H54 (cell line): ENCODE measurements around the gene OR52D1.

Source experiments
- DNase-seq: peaks from one replicate; pipeline ENCODE4 v3.0.0; 2011; ENCODE audit warnings: low spot score, mixed read lengths; ENCODE audit not compliant: insufficient read length
- FAIRE-seq: peaks from 3 replicates; lab custom pipeline; 2011; peaks lifted over from hg19 to GRCh38; lab: Jason Lieb, UNC
- POLR2A ChIP-seq: IDR thresholded peaks from 2 replicates; pipeline ENCODE4 v1.6.1; 2011; ENCODE audit warnings: low read depth, mild to moderate bottlenecking, low read length

OR52D1 gene

DNA sequence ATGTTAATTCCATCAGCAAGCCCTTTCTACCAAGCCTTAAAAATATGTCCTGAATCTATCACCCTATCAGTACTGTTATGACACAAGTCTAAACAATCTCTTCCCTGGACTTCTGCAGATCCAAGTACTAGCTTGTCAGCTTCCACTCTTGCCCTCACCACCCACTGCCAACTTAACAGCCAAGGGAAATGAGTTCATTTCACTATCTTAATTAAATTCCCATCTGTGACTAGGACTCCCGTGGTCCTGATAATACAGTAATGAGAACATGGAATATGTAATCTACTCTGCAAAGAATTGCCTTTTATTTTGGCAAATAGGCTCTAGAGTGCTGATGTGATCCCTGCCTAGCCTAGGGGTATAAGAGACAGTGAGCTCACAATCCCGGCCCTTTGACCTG lies 11.2 kb downstream of the OR52D1 start:
- TF ChIP-seq POLR2A = no peak
- DNase-seq (no peak), FAIRE-seq (peak; percentile 73)

DNA sequence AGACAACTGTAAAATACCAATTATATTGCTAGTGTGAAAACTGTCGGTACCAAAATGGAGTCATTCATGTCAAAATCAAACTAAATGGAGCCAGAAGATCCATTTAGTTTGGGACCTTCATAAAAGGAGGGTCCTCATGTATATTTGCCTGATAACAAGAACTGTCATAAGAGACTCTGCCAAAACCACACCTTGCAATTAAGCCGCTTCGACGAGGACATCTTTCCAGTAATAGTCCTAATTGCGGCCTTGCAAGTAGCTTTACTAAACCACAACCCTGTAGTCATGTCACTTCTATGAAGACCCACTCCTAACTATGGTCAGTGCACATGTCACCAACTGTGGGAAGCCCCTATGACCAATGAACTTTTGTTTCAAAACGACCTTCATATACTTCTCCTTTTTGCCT lies 11.9 kb downstream of the OR52D1 start:
- TF ChIP-seq POLR2A = no peak
- FAIRE-seq (peak; percentile 73), DNase-seq (no peak)

DNA sequence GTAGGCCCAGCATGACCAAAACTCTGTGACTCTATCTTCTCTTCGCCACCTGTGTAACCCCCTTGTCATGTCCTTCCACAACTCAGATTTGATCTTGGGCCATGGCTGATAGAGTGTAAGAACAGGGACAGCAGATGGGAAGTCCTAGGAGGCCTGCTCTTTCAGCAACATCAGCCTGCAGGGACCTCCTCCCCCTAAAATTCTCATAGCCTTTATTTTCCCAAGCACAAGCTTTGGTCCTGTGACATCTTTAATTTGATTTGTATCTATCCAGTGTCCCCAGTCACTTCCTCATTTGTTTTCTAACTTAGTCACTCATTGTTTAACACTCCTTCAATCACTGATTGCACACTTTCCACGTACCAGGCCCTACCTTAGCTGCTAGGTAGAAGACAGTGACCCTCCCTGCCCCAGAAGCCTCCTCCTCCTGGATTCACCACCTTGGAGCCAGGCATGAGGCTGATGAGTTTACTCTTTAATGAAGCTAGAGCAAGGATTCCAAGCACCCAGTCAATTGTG lies 16.0 kb downstream of the OR52D1 start:
- no peak for TF ChIP-seq POLR2A
- peak; percentile 76 for FAIRE-seq
- no peak for DNase-seq

DNA sequence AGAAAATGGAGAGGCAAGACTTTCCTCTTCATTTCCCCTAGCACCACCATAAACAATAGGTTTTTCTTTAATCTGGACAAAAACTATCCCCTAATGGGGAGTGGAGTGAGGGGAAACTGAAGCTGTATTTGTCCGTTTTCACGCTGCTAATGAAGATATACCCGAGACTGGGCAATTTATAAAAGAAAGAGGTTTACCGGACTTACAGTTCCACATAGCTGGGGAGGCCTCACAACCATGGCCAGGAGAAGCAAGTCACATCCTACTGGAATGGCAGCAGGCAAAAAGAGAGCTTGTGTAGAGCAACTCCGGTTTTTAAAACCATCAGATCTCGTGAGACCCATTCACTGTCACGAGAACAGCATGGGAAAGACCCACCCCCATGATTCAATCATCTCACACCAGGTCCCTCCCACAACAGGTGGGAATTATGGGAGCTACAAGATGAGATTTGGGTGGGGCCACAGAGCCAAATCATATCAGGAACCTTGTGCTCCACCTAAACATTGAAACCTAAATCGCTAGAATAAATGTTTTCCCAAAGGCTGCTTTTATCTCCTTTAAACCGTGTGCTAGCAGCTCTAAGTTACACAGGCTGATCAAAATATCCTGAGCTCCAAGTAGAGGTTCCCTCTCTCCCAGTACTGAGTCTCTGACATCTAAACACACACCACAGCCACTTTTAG lies 17.0 kb downstream of the OR52D1 start:
- FAIRE-seq (peak; percentile 100), DNase-seq (no peak)
- TF ChIP-seq POLR2A = no peak

DNA sequence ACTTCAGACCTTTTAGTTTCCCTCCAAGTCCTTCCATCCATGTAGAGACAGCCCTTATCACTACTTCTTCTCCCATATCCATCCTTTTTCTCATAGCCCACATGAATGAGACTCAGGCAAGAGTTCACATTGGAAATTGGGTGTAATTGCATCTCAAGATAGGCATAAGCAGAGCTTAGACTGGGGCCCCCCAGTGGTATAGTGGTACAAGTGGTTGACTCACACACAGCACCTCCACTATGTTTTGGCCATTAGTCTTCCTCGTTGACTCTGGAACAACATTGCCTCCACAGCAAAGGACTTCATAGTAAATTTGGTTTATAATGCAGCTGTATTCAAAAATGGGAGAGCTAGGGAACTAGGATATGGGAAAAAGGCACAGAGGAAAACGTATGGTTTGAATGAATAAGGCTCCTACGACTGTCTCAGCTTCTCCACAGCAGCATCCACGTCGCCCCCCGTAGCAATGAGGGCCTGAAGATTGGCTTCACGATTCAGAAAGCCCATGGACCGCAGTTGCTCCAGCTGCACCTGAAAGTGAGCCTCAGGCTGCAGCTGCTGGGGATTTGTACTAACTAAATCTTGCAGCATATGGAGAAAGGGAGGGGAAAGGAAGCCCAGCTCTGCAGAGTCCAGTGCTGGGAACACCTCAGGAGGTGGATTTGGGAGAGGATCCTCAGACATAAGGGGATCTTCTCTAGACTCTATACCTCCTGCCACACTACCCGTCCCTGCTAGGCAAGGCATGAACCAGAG lies 18.9 kb downstream of the OR52D1 start:
- no peak for FAIRE-seq

DNA sequence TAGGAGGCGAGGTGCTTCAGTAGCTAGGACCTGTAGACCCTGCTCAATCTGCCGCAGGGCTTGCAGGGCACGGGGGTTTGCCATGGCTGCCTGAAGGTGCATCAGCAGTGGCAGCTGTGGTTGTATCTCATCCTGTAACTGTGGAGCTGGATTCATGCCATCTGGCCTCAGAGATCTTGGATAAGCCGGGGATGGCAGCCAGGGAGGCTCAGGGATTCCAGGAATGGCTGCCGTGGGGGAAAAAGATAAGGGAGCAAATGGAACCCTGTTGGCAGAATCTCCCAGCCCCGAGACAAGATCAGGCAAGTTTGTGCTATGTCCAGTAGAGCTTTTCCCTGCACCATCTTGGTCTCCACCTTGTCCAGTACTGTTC lies 19.4 kb downstream of the OR52D1 start:
- DNase-seq = no peak
- FAIRE-seq = no peak
- TF ChIP-seq POLR2A = no peak

More for the DNA sequence above, 18.9 kb downstream of the OR52D1 start:
- no peak for TF ChIP-seq POLR2A
- no peak for DNase-seq

DNA sequence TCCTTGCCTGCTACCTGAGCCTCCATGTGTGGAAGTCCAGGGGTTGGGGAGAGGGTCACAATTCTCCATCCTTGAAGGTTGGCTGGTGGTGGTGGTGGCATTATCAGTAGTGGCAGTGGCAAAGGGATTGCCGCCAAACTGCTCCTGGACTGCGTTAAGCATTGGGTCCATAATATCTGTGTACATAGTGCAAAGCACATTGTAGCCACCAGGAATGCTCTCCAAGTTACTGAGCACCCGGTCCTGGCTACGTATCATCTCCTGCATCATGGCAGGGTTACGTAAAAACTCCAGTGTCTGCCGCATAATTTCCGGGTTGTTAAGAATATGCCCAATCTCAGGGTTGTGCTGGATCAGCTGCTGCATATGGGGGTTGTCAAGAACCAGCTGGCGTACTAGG lies 20.1 kb downstream of the OR52D1 start:
- FAIRE-seq (no peak), DNase-seq (no peak)
- TF ChIP-seq POLR2A = no peak

DNA sequence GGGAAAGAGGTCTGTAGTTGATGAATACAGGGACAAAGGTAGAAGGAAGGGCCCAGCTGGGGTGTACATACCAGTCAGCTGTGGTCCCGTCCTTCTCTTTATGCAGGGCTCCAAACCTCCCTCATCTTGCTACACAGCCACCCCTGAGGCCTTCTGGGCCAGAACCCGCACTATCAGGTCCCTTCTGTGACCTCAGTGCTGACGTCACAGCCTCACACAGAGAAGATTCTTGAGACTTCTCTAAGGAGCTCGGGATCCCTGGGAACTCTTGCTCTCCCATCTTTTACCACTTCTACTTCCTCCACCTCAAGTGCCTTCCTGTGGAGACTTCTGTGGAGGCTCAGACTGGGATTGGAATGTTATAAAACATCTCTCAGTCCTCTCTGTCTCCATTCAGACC lies 21.3 kb downstream of the OR52D1 start, which contains the start of gene UBQLN3:
TSS of gene UBQLN3 (minus strand) at position 155 of the 400 bp plus-strand sequence. CDS start 399 bp downstream, outside the sequence.
- no peak for TF ChIP-seq POLR2A
- FAIRE-seq = no peak
- DNase-seq = no peak

DNA sequence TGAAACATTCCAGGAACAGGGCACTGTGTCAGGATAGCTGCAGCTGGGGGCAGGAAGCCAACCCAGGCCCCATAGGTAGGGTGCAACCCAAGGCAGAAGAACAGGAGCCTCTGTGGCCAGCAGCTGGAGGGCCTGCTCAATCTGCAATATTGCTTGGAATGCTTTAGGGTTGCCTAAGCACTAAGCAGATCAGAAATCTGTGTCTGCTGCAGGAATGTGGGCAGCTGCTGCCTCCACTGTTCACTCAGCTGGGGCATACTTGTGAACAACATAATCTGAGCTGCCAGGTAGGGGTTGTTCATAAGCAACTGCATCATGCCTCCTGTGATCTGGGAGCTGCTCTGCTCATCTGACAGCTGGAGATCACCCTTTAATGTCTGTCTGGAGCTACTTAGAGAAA lies 26.4 kb downstream of the OR52D1 start:
- DNase-seq = no peak
- FAIRE-seq = no peak
- no peak for TF ChIP-seq POLR2A

DNA sequence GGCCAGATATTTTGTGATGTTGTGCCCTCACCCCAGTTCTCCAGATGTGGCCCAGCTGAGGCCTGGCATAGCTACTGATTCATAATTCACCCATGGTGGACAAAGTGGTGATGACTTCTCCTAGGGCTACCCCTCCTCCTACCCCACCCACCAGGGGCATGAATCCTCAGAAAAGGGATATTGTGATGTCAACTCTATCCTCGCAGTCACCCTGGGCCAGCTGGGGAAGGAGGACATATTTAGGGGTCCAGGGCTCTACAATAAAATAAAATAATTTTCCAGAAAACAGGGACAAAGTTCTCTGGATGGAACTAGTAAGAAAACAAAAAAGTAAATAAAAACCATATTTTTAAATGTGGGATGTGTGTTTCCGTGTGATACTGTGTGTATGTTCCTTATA lies 28.1 kb downstream of the OR52D1 start, which contains the start of gene UBQLNL:
TSS of gene UBQLNL (minus strand) at position 101 of the 400 bp plus-strand sequence. CDS start 258 bp downstream, outside the sequence.
- FAIRE-seq (no peak), DNase-seq (no peak)
- no peak for TF ChIP-seq POLR2A

DNA sequence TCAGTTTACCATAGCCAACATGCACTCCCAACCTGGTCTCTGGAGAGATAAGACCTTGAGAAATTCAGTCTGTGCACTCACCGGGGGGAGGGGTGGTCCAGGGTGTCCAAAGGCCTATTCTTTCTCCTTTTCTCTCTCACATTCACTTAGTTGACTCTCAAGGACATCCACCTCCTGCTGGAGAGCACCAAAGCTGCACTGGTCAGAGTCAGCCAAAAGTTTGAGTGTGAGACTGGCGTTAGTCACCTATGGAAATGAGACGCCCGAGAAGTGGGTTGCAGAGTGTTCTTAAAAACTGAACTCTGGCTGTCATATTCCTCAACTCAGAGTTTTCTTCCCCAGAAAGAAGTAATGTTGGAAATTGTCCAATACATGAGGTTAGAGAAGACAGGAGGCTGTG lies 33.1 kb downstream of the OR52D1 start:
- TF ChIP-seq POLR2A = no peak
- no peak for FAIRE-seq
- DNase-seq = peak; percentile 14

DNA sequence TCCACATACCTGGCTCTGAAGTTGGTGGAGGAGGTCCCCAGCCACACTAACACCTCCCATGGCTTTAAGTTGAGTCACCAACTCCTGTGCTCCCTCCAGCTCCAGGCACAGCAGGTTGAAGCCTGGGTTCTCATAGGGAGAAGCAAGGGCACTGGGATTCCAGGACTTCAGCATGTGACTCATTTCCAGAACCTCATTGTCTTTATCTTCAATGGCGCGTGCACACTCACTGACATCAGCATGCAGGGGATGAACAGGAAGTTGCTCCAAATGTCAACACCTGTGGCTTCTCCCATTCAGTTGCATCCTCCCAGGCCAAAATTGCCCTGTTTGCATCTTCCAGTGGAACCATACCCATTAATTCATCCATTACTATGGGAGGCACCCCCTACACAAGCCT lies 33.8 kb downstream of the OR52D1 start:
- FAIRE-seq (no peak), DNase-seq (peak; percentile 13)
- TF ChIP-seq POLR2A = no peak

DNA sequence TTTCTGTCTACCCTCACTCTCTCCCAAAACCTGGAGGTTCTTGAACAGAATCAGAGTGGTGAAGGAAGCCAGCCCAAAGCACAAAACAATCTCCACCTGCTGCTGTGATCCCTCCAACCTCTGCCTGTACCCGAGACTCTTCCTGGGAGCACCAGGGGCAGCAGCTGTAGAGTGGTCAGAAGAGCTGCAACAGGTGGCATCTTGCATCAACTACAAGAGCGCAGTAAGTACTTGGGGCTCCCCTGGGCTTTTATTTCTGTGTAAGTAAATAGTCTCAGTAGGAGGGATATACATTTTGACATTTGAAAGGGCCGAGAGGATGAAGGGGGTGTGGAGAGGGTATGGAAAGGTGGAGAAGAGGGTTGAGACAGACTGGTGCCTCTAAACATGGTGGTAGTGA lies 36.3 kb downstream of the OR52D1 start:
- no peak for TF ChIP-seq POLR2A
- DNase-seq (no peak), FAIRE-seq (no peak)

DNA sequence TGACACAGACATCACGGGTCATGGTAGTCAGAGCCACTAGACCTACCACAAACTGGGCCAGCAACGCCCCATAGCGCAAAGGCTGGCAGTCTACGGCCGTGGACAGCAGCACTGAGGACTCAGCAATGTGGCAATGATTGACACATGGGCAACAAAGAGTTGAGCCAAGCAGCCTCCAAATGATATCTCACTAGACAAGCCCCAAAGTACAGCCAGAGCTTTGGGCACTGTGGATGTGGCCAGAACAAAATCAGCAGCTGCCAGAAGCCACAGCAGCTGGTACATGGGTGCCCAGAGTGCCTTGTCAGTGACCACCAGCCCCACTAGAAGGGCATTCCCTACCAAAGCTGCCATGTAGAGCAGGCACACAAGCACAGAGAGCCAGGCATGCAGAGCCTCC lies 39.2 kb downstream of the OR52D1 start:
- DNase-seq (no peak), FAIRE-seq (no peak)
- TF ChIP-seq POLR2A = no peak
